DMS79 (cell line): ENCODE results near the gene RDH11.
"Not testable (repeated sequence)": the region's sequence is repeated elsewhere in the genome, so short reads cannot be mapped to it uniquely, and the experiment has no call there.

Experiments used
- DNase-seq: peaks from one replicate; lab custom pipeline; 2025; lab: John Stamatoyannopoulos, UW

The RDH11 gene, protein sequence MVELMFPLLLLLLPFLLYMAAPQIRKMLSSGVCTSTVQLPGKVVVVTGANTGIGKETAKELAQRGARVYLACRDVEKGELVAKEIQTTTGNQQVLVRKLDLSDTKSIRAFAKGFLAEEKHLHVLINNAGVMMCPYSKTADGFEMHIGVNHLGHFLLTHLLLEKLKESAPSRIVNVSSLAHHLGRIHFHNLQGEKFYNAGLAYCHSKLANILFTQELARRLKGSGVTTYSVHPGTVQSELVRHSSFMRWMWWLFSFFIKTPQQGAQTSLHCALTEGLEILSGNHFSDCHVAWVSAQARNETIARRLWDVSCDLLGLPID

DNA sequence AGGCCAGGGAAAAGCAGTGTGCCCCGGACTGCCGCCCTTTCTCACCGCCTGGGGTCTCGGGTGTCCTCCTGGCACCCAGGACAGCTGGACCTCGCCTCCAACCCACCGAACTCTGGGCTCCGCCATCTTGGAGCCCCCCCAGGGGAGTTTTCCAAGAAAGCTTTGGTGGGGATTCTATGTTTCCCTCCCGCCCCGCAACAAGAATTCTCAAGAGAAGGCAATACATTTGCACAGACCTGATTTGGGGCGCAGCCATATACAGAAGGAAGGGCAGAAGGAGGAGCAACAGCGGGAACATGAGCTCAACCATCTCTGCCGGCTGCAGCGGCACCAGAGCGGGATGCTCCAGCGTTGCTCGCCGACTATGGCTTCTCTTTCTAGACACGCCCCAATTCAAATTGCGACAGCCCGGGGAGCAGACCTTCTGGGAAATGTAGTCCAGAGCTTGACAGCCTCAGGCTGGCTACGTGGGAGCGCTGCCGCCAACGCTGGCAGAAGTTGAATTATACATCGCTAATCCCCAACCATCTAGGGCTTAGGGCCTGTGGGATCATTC is at the start of gene RDH11:
TSS of gene RDH11 (minus strand) at position 371 of the 556 bp plus-strand sequence. CDS start at position 310, 61 bp downstream.
- DNase-seq, result peak; percentile 93

DNA sequence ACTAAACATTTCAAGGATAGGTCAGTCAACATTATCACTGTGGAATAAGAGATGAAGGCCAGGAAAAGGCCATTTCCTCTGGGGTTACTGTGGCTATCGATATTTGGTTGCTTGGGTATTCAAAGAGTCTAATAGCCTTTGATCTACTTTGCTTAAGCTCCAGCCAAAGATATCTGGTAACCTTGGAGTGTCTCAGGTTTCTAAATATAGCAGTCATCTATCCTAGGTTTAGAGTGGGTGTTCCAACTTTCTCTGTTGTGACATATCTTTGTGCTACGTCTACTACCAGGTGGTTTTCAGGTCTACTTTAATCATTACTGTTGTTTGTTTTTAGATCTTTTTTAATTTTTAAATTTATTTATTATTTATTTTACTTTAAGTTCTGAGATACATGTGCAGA is 48.5 kb upstream of the RDH11 start:
- no peak for DNase-seq

DNA sequence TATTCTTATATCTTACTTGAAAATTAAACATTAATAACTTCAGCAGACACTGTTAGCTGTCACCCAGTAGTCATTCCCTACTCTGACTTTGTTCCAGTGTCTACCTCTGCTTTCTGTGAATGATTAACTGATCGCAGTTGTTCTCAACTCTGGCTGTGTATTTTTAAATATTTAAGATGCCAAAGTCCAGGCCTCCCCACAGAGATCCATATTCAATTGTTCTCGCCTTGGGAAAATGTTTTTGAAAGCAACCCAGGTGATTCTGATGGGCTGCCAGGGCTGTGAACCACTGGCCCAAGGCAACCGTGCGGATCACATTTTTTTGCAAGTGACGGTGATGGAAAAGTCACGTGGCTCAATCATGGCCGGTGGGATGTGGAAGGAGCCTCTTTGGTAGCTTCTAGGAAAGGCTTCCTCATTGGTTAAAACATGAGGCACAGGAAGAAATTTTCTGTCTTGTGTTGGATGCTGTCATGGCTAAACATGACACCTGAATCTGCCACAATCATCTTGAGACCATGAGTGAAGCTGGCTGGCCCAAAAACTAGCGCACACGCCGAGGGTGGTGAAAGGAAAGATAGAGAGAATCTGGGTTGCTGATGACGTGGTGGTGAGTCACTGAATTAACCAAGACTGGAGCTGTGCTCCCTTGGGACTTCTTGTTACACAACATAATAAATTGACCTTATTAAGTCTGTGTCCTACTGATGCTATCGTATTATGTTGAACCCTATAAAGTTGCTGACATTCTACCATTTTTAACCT is 43.4 kb upstream of the RDH11 start:
- no peak for DNase-seq

DNA sequence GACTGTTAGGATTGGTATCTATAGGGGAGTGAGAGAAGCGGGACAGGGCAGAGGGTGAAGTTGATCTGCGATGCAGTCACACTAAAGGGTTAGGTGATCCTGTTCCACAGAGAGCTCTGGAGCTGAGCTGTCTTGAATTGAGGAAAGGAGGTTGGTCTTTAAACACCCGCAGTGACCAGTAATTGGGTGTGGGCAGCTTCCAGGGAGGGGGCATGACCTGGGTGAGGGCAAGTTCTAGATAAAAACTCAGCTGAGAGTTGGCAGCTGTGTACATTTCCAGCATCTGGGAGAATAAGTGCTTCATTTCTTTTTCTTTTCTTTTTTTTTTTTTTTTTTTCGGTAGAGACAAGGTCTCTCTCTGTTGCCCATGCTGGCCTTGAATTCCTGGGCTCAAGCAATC is 41.2 kb upstream of the RDH11 start:
- no peak for DNase-seq

DNA sequence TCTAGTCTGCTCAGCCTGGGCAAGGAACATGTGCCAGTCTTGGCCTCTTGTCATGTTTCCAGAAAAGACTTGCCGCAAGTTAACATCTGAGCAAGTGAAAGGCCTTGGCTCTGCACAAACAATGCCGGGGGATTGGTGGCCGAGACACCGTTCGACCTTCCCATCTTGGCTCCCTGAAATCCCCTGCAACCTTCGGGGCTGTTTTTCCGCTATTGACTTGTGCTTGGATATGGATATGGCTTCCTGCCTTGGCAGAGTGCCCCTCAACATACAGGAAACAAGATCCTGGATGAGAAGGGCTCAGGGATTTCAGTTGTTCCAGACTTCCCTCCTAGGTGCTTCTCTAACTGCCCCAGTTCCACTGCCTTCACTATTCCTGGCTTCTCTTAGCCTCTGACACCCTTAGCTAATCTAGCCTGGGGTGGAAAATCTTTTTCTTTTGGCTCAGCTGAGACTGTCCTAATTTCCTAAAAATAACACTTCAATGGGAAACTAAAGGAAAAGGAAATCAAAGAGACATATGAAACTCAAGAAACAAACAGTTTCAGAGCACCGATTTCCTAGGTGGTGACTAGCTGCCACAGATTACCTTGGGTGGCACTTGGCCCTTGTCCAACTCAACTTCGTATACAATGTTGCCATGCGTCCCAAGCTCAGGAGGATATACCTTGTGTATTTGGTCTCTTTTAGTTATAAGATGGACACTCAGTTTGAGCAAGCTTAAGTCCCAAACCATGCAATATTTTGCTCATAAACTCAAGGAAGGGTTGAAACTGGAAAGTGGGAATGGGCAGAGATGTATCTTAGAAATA is 40.0 kb upstream of the RDH11 start:
- no peak for DNase-seq

DNA sequence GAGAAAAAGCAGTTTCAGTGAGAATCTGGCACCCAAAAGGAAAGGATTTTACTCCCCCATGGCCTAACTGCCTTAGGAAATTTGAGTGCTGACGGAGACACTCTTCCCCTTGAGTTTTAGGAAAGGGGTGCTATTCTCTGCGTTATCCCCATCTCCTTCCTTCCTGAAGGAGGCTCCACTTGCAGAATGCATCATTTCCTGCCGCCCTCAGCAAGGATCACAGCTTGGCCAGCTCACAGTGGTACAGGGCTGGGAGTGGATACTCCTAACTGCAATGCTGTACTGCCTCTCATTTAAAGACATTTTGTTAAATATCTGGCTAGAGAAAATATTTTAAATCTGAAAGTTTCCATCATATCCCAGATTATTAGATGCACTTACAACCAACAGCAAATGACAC is 39.1 kb upstream of the RDH11 start:
- DNase-seq, result no peak

DNA sequence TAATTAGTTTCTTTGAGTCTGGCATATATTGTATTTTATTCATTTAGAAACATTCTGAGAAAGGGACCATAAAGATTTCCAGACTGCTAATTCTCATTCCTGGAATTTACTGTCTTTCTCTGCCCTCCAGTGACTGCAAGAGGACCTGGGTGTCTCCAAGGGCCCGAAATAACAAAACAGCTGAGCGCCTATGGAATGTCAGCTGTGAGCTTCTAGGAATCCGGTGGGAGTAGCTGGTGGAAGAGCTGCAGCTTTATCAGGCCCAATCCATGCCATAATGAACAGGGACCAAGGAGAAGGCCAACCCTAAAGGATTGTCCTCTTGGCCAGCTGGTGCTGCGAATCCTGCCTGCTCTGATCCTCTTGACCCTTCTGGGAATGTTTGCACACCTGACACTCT is 38.1 kb upstream of the RDH11 start:
- no peak for DNase-seq

DNA sequence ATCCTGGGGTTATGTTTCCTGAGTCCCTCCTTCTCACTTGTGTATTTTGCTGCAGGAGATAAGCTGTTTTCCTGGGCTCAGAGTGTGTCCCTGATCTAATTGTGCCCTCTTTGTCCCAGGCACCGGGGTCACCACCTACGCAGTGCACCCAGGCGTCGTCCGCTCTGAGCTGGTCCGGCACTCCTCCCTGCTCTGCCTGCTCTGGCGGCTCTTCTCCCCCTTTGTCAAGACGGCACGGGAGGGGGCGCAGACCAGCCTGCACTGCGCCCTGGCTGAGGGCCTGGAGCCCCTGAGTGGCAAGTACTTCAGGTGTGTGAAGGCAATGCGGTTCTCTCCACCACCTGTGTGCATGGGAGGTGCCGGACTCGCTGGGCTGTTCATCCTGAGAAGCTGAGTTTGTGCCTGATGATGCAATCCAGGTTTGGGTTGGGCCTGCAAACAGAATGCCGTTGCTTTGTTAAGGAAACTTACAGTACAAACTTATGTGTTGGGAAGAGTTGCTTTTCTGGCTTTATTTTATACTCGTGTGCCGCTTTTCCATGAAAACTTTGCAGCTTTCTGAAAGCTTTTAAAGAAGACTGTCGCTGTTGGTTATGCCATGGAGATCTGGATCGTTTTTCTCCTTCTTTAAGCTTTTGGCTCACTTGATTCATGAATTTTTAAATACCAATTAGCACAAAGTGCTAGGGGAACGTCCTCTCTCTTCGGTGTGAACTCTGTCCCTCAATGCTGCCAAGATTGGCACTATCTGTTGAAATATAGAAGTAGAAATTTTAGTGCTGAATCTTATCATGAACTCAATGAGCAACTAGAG is 33.7 kb upstream of the RDH11 start:
- peak; percentile 84 for DNase-seq

DNA sequence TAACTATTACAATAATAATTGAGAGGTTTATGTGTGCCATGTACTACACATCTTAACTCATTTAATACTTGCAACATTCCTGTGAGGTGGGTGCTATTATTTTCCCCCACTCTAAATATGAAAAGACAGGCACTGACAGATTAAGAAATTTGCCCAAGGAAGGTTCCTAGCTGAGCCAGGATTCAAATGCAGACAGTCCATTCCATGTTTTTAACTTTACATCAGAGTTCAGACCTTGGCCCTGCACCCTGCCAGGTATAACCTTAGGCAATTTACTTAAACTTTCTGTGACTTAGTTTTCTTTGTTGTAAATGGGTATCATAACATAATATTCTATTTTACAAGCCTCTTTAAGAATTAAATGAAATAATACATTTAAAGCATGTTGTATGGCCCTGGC is 32.7 kb upstream of the RDH11 start:
- DNase-seq, result no peak

DNA sequence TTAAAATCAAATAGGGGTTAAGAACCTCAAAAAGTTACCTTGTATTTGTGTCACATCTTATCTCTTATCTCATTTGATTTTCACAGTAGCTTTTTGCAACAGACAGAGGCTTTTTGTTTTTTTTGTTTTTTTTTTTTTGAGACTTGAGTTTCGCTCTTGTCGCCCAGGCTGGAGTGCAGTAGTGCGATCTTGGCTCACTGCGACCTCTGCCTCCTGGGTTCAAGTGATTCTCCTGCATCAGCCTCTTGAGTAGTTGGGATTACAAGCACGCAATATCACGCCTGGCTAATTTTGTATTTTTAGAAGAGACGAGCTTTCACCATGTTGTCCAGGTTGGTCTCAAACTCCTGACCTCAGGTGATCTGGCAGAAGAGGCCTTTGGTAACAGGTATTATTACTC is 31.8 kb upstream of the RDH11 start:
- no peak for DNase-seq

DNA sequence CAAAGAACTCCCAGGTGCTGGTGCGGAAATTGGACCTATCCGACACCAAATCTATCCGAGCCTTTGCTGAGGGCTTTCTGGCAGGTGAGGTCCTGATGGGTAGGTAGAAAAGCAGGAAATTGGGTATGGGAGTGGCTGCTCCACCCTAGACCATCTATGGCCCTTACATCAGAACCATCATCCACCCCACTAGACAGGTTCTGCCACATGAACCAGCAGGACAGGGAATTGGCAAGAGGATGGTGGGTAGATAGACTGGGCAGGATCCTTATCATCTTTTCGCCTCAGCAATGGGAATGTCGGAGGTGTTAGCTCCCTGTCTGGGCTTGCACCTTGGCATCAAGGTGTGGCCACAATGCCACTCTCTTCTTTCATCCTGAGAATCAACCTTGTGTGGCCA is 29.6 kb upstream of the RDH11 start:
- DNase-seq, result no peak

DNA sequence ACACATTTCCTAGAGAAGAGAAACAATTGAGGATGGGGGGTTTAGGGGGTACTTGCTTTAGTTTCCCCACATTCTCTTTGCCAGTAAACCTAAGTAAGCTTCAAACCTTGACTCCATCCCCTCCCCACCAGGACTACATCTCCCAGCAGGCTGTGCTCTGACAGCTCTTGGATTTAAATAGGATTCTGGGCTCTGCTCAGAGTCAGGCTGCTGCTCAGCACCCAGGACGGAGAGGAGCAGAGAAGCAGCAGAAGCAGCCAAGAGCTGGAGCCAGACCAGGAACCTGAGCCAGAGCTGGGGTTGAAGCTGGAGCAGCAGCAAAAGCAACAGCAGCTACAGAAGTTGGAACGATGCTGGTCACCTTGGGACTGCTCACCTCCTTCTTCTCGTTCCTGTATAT is 26.7 kb upstream of the RDH11 start:
- no peak for DNase-seq

DNA sequence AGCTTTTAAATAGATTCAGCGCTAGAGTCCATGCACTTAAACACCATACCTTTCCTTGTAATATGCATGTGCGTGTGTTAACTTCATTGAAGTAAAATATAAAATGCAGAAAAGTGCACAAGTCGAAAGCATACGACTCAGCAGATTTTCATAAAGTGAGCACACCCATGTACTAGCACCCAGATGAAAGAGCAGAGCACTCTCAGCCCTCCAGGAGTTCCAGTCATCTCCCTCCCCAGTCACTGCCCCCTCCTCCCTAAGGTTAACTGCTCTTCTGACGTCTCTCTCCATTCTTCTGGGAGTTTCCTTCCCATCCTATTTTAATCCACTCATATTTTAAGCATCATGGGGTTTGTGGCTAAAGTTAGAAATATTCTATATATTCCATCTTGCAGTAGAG is 26.3 kb upstream of the RDH11 start:
- DNase-seq, result no peak

DNA sequence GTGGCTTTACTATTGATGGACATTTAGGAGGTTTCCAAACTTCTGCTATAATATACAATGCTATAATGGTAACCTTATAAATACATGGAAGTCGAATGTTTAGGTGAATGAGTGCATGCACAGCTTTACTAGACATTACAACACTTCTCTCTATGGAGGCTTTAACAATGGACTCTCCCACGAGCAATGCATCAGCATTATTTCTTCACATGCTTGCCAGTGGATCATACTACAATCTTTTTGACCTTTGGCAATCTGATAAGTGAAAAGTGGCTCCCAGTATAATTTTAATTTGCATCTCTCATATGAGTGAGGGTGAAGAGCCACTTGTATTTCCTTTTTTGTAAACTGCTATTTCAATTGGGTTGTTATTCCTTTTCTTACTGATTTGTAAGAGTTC is 24.3 kb upstream of the RDH11 start:
- peak; percentile 25 for DNase-seq

DNA sequence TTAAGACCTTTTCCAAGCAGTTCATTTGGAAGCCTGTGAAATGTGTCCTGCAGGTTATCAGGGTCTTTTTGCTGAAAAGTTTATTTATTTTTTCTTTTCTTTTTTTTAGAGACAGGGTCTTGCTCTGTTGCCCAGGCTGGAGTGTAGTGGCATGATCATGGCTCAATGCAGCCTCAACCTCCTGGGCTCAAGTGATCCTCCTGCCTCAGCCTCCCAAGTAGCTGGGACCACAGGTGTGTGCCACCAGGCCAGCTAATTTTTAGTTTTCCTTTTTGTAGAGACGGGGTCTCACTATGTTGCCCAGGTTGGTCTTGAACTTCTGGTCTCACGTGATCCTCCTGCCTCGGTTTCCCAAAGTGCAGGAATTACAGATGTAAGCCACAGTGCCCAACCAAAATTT is 23.8 kb upstream of the RDH11 start:
- DNase-seq, result not testable (repeated sequence)

DNA sequence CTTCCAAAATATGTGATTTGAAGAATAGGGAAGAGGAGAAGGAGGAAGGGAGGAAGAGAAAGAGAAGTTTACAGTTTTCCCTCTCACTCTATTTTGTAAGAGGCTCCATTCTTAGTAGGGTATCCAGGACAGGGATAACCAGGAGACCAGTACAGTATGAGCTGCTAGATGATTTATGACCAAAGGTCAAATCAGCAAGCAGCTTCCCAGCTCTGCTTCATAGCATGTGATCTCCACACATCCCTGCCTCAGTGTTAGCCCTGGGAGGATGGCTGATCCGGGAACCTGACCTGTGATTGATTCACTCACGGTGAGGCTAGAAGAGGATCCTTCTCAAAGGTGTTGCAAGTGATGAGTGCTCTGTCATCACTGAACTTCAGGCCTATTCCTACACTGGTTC is 22.7 kb upstream of the RDH11 start:
- no peak for DNase-seq

DNA sequence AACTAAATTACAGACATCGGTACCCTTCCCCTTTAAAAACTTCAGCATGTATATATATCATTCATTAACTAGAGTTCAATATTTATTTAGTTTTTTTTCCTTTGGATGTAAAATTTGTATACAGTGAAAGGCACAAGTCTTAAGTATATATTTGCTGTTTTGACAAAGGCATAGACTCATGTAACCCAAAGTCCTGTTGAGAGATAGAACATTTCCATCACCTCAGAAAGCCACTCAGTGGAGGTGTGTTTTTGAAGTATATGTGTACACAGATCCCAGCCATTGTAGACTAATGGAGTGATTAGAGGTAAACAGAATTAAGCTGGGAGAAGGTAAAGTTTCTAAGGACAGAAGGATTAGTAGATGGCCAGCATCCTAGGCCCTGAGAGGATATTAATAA is 21.5 kb upstream of the RDH11 start:
- DNase-seq, result no peak

DNA sequence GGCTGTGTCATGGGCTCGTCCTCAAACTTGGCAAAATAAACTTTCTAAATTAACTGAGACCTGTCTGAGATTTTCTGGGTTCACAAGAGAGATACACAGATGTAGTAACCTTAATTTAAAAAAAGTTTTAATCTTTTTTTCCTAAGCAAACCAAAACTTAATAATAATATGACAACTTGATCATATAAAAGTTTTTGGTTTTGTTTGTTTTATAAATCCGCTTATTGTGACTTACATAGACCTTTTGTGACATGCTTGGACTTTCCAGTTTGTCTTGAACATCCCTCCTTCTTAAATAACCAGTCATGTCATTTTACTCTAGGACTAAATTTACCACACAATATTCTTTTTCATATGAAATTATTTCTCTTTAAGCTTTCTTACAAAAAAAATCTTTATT is 14.6 kb upstream of the RDH11 start:
- no peak for DNase-seq

DNA sequence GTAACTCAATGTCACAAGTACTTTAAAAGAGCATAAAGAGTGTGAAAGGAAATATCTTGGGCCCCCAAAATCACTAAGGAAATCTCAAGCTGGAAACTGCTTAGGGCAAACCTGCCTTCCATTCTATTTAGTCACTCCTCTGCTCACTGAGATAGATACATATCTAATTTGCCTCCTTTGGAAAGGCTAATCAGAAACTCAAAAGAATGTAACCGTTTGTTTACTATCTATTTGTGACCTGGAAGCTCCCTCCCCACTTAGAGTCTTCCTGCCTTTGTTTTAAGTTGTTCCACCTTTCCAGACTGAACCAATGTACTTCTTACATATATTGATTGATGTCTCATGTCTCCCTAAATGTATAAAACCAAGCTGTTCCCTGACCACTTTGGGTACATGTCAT is 14.2 kb upstream of the RDH11 start:
- not testable (repeated sequence) for DNase-seq

DNA sequence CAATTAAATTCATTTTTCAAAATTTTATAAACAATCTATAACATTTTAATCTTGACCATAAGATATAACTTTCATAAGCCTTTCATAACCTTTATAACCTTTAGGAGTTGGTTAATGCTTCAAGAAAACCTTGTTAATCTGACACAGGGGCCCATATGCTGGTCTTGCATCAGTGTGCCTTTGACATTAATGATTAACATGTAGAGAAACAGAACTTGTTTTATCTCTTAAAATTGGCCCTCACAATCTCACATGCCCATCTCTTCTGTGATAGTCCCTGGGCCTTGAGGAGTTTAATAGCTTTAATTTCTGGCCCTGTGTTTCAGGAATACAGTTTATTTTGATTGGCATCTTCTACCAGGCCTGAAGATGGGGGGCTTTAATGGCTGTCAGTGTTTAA is 13.8 kb upstream of the RDH11 start:
- not testable (repeated sequence) for DNase-seq

DNA sequence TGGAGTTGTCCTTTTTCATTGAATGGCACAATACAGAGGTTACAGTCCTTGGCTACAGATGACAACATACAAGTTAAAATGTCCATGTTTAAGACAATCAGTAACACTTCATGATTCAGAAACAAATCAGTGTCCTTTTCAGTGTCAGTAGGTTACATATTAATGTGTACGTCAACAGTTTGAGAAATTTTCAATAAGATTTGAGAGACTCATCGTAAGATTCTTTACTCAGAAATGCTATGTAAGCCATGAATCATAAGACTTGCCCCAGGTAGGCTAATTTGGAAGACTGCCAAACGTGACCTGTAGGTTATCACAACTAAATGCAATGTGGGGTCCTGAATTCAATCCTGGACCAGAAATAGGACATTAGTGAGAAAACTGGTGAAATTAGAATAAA is 9.6 kb upstream of the RDH11 start:
- DNase-seq, result no peak
